ENCODE results near the gene NPAS3. TPM values are rescaled to one million over a fixed set of nuclear protein-coding genes. Genes with fewer than 3 reads are reported as not detected.

Gene NPAS3
- total RNA-seq, 1 donor: 0.86 TPM

GRCh38 chr14:33836900-33837577 lies 898.4 kb downstream of the NPAS3 start:
- no peak overlapping the region for H3K4me3 ChIP-seq (ENCODE audit: low read depth, low read length)
- no peak for DNase-seq (ENCODE audit: low read depth)
- TF ChIP-seq CTCF (IDR thresholded peaks at IDR 0.05; ENCODE audit: insufficient read depth, low read depth, low read length): no peak

- no peak for TF ChIP-seq CTCF (IDR thresholded peaks at IDR 0.05; ENCODE audit: insufficient read depth, low read depth, low read length)
- DNase-seq (ENCODE audit: low read depth): no peak
- H3K4me3 ChIP-seq (ENCODE audit: low read depth, low read length): no peak overlapping the region
These were observed 899.4 kb downstream of the NPAS3 start for GRCh38 chr14:33837943-33838683.

- DNase-seq (ENCODE audit: low read depth): peak; percentile 53
- H3K4me3 ChIP-seq (ENCODE audit: low read depth, low read length): no peak overlapping the region
- peak; percentile 81 for TF ChIP-seq CTCF (IDR thresholded peaks at IDR 0.05; ENCODE audit: insufficient read depth, low read depth, low read length)
These were observed 900.8 kb downstream of the NPAS3 start for GRCh38 chr14:33839193-33840076.

- no peak for DNase-seq (ENCODE audit: low read depth)
- H3K4me3 ChIP-seq (ENCODE audit: low read depth, low read length): no peak overlapping the region
- no peak for TF ChIP-seq CTCF (IDR thresholded peaks at IDR 0.05; ENCODE audit: insufficient read depth, low read depth, low read length)
These were observed 902.1 kb downstream of the NPAS3 start for GRCh38 chr14:33840797-33841196.

- DNase-seq (ENCODE audit: low read depth): no peak
- H3K4me3 ChIP-seq (ENCODE audit: low read depth, low read length): no peak overlapping the region
- TF ChIP-seq CTCF (IDR thresholded peaks at IDR 0.05; ENCODE audit: insufficient read depth, low read depth, low read length): no peak
These were observed 903.6 kb downstream of the NPAS3 start for GRCh38 chr14:33842299-33842698.

- H3K4me3 ChIP-seq (ENCODE audit: low read depth, low read length): no peak overlapping the region
- no peak for TF ChIP-seq CTCF (IDR thresholded peaks at IDR 0.05; ENCODE audit: insufficient read depth, low read depth, low read length)
- no peak for DNase-seq (ENCODE audit: low read depth)
These were observed 905.4 kb downstream of the NPAS3 start for GRCh38 chr14:33844118-33844517.

Data from fibroblast of villous mesenchyme (primary cell).